GM18909 (cell line): ENCODE data around the gene POTEI.
"Not testable (repeated sequence)": the region's sequence is repeated elsewhere in the genome, so short reads cannot be mapped to it uniquely, and the experiment has no call there.

ENCODE experiments used
- ATAC-seq: cut with Tn5 transposase; IDR thresholded peaks from one replicate; pipeline ENCODE4 v1.9.1; 2021; ENCODE audit warnings: mild to moderate bottlenecking; ENCODE audit not compliant: unreplicated experiment, poor library complexity

The POTEI gene

DNA sequence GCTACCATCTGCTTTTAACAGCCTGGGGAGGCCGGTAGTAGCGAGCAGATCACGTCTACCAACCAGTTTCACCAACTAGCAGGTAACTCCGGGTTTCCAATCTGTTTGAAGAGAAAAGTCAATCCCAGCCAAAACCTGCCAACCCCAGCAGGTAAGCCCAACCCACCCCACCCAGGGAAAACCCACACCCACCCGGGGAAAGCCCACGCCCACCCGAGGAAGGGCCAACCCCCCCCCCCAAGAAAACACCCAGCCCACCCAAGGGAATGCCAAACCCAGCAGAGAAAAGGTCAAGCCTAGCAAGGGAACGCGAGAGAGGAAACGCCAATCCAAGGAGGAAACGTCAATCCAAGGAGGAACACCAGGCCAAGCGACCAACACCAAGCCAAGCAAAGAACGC lies at the start of gene POTEI:
POTEI (minus strand) TSS at position 101 of the 400 bp plus-strand sequence; CDS start at position 8, 93 bp downstream.
- not testable (repeated sequence) for ATAC-seq

GRCh38 chr2:130556441-130556840 lies 47.3 kb upstream of the POTEI start:
- not testable (repeated sequence) for ATAC-seq

DNA sequence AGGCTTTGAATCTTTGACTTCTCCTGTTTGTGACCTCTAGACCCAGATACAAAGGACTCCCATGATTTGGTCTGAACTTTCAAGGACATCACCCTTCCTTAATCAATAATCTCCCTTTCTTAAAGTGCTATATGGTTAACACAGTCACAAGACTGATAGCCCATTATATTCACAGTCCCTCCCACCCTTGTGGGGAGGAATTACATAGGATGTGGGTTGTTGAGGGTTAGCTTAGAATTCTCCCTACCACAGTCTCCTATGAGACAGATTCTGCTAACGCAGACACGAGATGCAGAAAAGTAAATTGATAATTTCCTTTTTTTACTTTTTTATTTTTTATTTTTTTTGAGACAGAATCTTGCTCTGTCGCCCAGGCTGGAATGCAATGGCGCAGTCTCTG lies 45.0 kb upstream of the POTEI start:
- ATAC-seq: not testable (repeated sequence)

DNA sequence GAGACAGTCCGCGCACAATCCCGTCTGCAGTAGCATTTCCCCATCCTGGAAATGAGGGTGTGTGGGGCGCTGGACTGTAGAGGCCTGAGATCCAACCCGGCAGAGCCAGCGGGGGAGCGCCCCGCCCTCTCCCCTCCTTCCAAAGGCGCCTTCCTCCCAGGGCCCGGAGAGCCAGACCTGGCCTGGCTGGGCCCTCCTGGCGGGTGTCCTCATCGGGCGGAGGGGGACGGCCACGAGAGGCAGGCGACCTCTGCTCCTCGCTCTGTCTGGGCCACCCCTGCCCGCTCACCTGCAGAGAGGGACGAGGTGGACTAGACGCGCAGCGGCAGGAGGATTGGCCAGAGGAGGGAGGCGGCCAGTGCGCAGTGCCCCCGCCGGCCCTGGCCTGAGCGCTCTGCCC lies 40.3 kb upstream of the POTEI start:
- ATAC-seq: not testable (repeated sequence)

DNA sequence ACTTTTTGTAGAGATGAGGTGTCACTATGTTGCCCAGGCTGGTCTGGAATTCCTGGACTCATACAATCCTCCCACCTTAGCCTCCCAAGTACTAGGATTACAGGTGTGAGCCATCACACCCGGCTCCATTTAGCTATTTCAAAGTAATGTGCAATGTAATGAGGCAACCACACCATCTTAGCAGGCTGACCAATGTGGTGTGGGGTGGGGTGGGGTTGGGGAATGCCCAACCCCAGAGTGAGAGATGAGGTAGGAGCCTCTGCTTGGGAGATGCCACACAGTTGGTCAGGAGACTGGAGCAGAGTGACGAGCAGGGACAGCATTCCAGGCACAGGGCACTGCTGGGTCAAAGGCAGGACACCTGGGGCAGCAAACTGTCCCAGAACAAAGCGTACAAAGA lies 39.3 kb upstream of the POTEI start:
- ATAC-seq: not testable (repeated sequence)

- not testable (repeated sequence) for ATAC-seq
These were observed 35.9 kb upstream of the POTEI start for GRCh38 chr2:130544978-130545377.

- ATAC-seq: not testable (repeated sequence)
These were observed 34.8 kb upstream of the POTEI start for GRCh38 chr2:130543785-130544528.

DNA sequence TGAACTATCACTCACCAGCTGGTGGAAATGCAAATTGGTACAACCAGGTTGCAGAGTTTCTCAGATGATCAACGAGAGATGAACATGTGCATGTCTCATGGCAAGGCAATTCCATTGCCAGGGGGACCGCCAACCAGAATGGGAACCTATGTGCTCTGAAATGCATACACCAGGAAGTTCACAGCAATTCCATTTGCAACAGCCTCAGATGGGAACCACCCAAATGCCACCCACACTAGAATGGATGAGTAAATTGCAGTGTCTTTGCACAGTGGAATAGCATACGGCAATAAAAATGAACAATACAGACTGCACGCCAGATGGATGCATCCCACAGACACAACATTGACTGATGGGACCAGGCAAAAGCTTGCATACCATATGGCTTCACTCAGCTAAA lies 33.7 kb upstream of the POTEI start:
- not testable (repeated sequence) for ATAC-seq

DNA sequence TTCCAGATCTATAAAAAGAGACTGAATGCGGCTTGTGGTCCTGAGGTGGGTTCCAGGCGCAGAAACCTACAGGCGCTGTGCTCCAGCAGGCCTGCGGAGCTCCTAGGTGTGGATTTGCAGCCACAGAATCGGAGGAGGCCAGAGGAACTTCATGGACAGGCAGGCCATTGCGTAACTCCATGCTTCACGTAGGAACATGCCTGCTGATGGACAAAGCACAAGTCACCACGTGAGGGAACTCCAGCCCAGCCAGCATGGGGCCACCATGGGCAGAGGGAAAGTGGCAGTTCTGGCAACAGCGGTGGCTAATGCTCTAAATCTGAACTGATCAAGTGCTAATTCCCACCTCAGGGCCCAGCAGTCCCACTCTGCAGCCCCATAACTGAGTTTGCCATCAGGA lies 29.1 kb upstream of the POTEI start:
- ATAC-seq: not testable (repeated sequence)

GRCh38 chr2:130536654-130537053 lies 27.5 kb upstream of the POTEI start:
- not testable (repeated sequence) for ATAC-seq

DNA sequence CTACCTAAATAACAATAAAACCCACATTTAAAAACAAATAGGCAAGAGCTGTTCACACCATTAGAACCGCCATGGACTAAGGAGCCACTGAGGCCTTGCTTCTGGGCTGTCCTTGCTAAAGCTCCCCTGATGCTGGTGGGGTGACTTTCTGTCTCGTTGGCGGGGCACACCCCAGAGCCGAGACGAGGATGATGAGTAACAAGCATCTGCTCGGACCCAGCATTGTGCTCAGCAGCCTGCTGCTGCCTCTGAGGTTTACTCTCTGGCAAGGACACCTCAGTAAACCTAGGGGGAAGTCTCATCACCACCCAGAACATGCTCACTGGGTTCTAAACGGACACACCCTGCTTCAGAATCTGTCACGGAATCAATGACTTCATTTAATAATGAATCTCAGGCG lies 22.5 kb upstream of the POTEI start:
- peak; percentile 36 for ATAC-seq

DNA sequence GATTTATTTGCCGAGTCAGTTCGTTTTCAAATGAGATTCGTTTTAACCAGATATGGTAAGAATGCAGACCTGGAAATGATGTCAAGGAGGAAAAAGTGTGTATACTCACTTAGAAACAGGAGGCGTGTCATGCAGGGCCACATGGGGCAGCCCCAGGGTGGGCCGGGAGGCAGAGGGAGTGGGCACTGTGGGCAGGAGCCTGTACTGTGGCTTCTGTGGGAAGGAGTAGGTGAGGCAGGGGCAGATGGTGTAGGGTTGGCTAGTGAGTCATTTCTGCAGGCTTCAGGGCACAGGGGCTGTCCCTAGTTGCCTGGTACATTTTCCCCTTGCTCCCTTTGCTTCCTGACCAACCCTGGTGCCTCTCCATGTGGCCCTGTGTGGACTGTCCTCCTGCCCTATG lies 22.1 kb upstream of the POTEI start:
- ATAC-seq: peak; percentile 89

- not testable (repeated sequence) for ATAC-seq
These were observed 21.1 kb upstream of the POTEI start for GRCh38 chr2:130530212-130530611.

GRCh38 chr2:130529545-130529944 lies 20.4 kb upstream of the POTEI start:
- not testable (repeated sequence) for ATAC-seq

GRCh38 chr2:130527365-130527967 lies 18.3 kb upstream of the POTEI start:
- ATAC-seq: not testable (repeated sequence)

GRCh38 chr2:130522390-130522789 lies 13.3 kb upstream of the POTEI start:
- not testable (repeated sequence) for ATAC-seq

GRCh38 chr2:130520992-130521391 lies 11.9 kb upstream of the POTEI start, which contains the start of gene CFC1B:
Gene CFC1B, plus strand, starts transcription at chr2:130521222. Its CDS starts 263 bp downstream, at chr2:130521485.
- ATAC-seq: not testable (repeated sequence)

DNA sequence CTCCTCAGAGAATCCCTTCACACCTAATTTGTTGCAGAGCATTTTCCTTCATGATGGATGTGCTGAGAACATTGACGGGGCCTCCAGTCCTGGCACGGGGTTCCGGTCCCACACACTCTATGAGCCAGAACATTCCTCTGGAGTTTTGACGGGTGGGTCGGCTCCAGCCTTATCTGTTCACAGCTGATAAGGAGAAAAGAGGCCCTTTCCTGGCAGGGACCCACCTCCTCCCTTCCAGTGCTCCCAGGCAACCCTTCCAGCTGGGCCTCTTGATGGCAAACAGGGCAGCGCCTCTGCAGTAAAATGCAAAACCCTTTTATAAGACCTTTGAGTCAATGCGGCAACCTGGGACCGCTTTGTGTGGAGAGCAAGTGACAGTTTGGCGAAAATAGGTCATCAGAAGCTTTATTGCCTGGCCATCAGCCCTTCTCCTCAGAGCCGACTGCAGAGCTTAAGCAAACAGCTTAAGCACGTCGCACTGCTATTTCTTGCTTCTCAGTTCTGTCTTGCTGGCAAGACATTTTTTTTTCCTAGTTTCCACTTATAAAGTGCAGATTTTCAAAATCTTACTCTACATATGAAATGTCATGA lies 9.5 kb upstream of the POTEI start:
- not testable (repeated sequence) for ATAC-seq

DNA sequence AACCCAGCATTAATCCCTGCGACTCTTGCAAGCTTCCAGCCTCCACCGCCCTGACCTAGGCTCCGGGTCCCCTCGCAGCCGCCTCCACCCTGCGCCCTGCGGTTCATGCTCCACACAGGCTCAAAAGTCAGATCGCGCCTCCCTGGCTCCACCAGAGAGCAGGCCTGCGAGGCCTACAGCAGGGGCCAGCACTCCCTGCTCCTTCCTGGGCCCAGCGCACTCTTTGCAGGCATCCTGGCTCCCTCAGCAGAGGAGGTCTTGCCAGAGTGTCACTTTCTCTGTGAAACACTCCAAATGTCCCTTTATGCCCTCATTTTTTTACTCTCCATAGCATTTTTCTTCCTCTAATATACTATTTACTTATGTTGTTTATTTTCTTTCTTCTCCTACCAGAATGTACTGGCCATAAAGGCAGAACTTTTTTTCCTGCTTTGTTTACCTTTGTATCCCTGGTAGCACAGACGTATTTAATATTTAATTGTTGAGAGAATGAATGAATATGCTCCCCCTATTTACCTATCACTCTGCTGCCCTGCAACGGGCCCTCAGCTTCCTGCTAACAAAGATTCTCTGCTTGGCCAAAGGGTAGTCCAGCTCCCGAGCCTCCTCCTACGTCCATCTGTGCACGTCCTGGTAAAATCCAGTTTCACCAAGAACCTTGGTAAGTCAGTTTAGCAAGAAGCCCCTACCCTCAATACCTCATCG lies 2.8 kb upstream of the POTEI start:
- not testable (repeated sequence) for ATAC-seq
